ENCODE measurements around the gene YEATS4. TPM values are rescaled to one million over a fixed set of nuclear protein-coding genes. Genes with fewer than 3 reads are reported as not detected.

Gene YEATS4
- total RNA-seq, 4 donors from 2014 or later = 9.6 to 48.7 (median 16.6) TPM

DNA sequence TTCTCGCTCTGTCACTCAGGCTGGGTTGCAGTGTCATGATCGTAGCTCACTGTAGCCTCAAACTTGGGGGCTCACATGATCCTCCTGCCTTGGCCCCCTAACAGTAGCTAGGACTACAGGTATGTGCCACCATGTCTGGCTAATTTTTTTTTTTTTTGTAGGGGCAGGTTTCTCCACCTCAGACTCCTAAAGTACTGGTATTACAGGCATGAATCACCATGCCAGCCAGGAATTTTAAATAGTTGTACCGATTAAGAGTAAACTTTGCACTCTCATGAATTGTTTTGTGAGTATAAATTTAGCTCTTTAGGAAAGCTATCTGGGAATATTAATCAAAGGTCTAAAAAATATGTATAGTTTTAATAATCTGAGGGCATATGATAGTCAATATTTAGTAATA is 25.5 kb downstream of the YEATS4 start:
- Histone ChIP-seq H3K36me3 (peaks cover 0 to 13% of the 10 kb centered on the region in 2 donors), H3K9me3 (no peaks in the 10 kb centered on the region), H3K4me1 (no peaks in the 10 kb centered on the region), H3K27me3 (no peaks in the 10 kb centered on the region), H3K4me3 (no peak overlapping the region), H3K27ac (no peak overlapping the region)
- no peak for ATAC-seq
- TF ChIP-seq POLR2A (IDR thresholded peaks at IDR 0.05) = no peak
- TF ChIP-seq, protein P1, sequence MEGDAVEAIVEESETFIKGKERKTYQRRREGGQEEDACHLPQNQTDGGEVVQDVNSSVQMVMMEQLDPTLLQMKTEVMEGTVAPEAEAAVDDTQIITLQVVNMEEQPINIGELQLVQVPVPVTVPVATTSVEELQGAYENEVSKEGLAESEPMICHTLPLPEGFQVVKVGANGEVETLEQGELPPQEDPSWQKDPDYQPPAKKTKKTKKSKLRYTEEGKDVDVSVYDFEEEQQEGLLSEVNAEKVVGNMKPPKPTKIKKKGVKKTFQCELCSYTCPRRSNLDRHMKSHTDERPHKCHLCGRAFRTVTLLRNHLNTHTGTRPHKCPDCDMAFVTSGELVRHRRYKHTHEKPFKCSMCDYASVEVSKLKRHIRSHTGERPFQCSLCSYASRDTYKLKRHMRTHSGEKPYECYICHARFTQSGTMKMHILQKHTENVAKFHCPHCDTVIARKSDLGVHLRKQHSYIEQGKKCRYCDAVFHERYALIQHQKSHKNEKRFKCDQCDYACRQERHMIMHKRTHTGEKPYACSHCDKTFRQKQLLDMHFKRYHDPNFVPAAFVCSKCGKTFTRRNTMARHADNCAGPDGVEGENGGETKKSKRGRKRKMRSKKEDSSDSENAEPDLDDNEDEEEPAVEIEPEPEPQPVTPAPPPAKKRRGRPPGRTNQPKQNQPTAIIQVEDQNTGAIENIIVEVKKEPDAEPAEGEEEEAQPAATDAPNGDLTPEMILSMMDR (IDR thresholded peaks at IDR 0.05) = no peak
- TF ChIP-seq EP300 (IDR thresholded peaks at IDR 0.05) = no peak
- TF ChIP-seq POLR2AphosphoS5 (IDR thresholded peaks at IDR 0.05) = no peak
- 75 to 81% methylated on average over 3 of the region's 3 CpGs for WGBS, 2 donors (ENCODE audit: low coverage in 1 of 2)

DNA sequence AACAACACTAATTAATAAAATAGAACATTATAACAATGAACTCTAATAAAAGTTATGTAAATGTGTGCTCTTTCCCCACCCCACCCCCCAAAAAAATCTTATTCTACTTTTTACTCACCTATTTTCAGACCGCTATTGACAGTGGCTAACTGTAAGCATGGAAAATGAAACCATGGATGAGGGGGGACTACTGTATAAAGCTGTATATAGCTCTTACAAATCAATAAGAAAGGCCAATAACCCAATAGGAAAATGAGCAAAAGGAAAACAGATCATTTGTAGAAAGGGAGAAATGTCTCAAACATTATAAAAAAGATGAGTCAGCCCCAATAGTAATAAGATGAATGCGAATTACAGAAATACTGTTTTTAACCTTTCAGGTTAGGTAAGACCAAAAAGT is 27.4 kb downstream of the YEATS4 start:
- H3K27ac ChIP-seq = no peak overlapping the region
- TF ChIP-seq POLR2AphosphoS5 (IDR thresholded peaks at IDR 0.05) (no peak), POLR2A (IDR thresholded peaks at IDR 0.05) (no peak)
- TF ChIP-seq, protein P1 (IDR thresholded peaks at IDR 0.05) = no peak
- WGBS, 2 donors (ENCODE audit: low coverage in 1 of 2) = 93 to 96% methylated on average over 2 of the region's 2 CpGs

GRCh38 chr12:69388371-69388770 is 28.8 kb downstream of the YEATS4 start:
- no peak overlapping the region for H3K4me3 ChIP-seq
- TF ChIP-seq EP300 (IDR thresholded peaks at IDR 0.05) = no peak
- TF ChIP-seq POLR2AphosphoS5 (IDR thresholded peaks at IDR 0.05) = no peak
- TF ChIP-seq, protein P1 (IDR thresholded peaks at IDR 0.05) = peak; percentile 32 to 62 (median 56)
- TF ChIP-seq POLR2A (IDR thresholded peaks at IDR 0.05) = no peak
- H3K27me3 ChIP-seq = no peaks in the 10 kb centered on the region
- H3K36me3 ChIP-seq = peaks cover 0 to 15% of the 10 kb centered on the region in 2 donors
- no peaks in the 10 kb centered on the region for H3K4me1 ChIP-seq
- H3K9me3 ChIP-seq = no peaks in the 10 kb centered on the region
- ATAC-seq = no peak
- H3K27ac ChIP-seq = no peak overlapping the region
- WGBS, 2 donors (ENCODE audit: low coverage in 1 of 2) = 70 to 100% methylated on average over 1 of the region's 1 CpG

More for the DNA sequence above, 27.4 kb downstream of the YEATS4 start:
- ATAC-seq = no peak
- no peak overlapping the region for H3K4me3 ChIP-seq
- H3K36me3 ChIP-seq = peaks cover 0 to 15% of the 10 kb centered on the region in 2 donors
- no peaks in the 10 kb centered on the region for H3K9me3 ChIP-seq
- no peaks in the 10 kb centered on the region for H3K4me1 ChIP-seq
- no peaks in the 10 kb centered on the region for H3K27me3 ChIP-seq

GRCh38 chr12:69389831-69390230 is 30.3 kb downstream of the YEATS4 start:
- Histone ChIP-seq H3K4me3 (no peak overlapping the region), H3K27ac (no peak overlapping the region), H3K27me3 (no peaks in the 10 kb centered on the region), H3K4me1 (no peaks in the 10 kb centered on the region), H3K36me3 (peaks cover 0 to 15% of the 10 kb centered on the region in 2 donors), H3K9me3 (no peaks in the 10 kb centered on the region)
- WGBS, 2 donors (ENCODE audit: low coverage in 1 of 2) = 14 to 29% methylated on average over 1 of the region's 1 CpG
- no peak for ATAC-seq
- TF ChIP-seq POLR2A (IDR thresholded peaks at IDR 0.05) = no peak
- no peak for TF ChIP-seq EP300 (IDR thresholded peaks at IDR 0.05)
- TF ChIP-seq, protein P1 (IDR thresholded peaks at IDR 0.05) = no peak
- no peak for TF ChIP-seq POLR2AphosphoS5 (IDR thresholded peaks at IDR 0.05)

GRCh38 chr12:69392179-69392928 is 32.8 kb downstream of the YEATS4 start:
- Histone ChIP-seq H3K4me3 (no peak overlapping the region), H3K27ac (no peak overlapping the region), H3K9me3 (no peaks in the 10 kb centered on the region), H3K36me3 (peaks cover 0 to 18% of the 10 kb centered on the region in 2 donors), H3K4me1 (no peaks in the 10 kb centered on the region), H3K27me3 (no peaks in the 10 kb centered on the region)
- TF ChIP-seq POLR2AphosphoS5 (IDR thresholded peaks at IDR 0.05) (no peak), EP300 (IDR thresholded peaks at IDR 0.05) (no peak), POLR2A (IDR thresholded peaks at IDR 0.05) (no peak)
- TF ChIP-seq, protein P1 (IDR thresholded peaks at IDR 0.05) = no peak
- 100% methylated on average over 1 of the region's 1 CpG for WGBS, 2 donors (ENCODE audit: low coverage in 1 of 2)
- no peak for ATAC-seq

Data from gastroesophageal sphincter (tissue), 4 donors.